ENCODE measurements around the gene GALR2.

- TF ChIP-seq HDGF (IDR thresholded peaks at IDR 0.05; ENCODE audit: borderline replicate concordance), result no peak
- TF ChIP-seq TARDBP (IDR thresholded peaks at IDR 0.05), result no peak
- no peak for TF ChIP-seq NFRKB (IDR thresholded peaks at IDR 0.05)
- no peak for TF ChIP-seq ARNT (IDR thresholded peaks at IDR 0.05)
- TF ChIP-seq FOXA1 (IDR thresholded peaks at IDR 0.05), result no peak
Observed at GRCh38 chr17:76095943-76096342, 21.4 kb downstream of the GALR2 start.

All from HEK293T (cell line).